Measurements from ENCODE around the gene PIK3C2B.
A peak's percentile ranks its signal among the peaks of the same experiment; 100 is the strongest.

PIK3C2B gene

DNA sequence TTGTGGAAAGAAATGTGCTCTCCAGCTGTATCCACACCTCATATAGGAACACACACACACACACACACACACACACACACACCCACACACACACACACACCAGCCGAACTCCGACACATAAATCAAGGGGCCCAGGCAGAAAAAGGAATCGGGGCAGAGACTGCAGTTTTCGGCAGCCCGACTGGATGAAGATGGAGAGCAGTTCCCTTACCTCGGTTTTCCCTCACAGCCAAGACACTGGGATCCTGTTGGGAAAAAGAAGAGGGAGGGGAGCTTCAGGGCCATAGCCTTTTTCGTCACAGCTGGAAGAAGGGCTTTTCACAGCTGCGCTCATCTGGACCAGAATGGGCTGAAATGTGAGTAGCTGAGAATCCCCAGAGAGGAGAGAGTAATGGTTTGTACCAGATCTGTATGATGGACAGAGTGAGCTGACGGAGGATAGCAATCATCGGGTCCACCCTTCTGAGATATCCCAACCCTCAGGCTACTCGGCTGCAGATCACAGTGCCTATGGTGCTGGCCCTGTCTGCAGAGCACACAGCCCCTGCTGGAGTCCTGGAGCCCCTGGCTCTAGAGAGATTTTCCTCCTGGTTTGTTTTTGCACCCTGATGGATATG is 37.7 kb downstream of the PIK3C2B start:
- DNase-seq: no peak

- DNase-seq: no peak
These were observed 38.8 kb downstream of the PIK3C2B start for GRCh38 chr1:204455831-204456145.

GRCh38 chr1:204455063-204455830 is 39.4 kb downstream of the PIK3C2B start:
- no peak for DNase-seq

DNA sequence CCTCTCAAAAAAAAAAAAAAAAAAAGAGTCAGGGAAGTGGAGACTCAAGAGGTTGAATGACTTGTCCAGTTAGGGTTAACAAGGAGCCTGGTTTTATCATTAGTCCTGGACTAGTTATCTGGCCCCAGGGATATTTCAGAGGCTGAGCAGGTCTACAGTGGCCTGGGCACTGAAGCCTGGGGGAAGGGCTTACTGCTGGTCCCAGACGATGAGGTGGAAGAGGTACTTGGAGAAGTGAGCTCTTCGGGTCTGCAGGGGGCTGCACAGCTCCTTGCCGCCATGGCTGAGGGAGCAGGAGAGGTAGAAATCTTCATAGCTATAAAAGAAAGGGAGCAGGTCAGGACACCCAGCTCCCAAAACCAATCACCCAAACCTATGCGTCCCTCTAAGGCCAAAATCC is 40.1 kb downstream of the PIK3C2B start:
- no peak for DNase-seq

GRCh38 chr1:204453141-204453772 is 41.3 kb downstream of the PIK3C2B start:
- no peak for DNase-seq

- no peak for DNase-seq
These were observed 43.1 kb downstream of the PIK3C2B start for GRCh38 chr1:204451352-204452124.

DNA sequence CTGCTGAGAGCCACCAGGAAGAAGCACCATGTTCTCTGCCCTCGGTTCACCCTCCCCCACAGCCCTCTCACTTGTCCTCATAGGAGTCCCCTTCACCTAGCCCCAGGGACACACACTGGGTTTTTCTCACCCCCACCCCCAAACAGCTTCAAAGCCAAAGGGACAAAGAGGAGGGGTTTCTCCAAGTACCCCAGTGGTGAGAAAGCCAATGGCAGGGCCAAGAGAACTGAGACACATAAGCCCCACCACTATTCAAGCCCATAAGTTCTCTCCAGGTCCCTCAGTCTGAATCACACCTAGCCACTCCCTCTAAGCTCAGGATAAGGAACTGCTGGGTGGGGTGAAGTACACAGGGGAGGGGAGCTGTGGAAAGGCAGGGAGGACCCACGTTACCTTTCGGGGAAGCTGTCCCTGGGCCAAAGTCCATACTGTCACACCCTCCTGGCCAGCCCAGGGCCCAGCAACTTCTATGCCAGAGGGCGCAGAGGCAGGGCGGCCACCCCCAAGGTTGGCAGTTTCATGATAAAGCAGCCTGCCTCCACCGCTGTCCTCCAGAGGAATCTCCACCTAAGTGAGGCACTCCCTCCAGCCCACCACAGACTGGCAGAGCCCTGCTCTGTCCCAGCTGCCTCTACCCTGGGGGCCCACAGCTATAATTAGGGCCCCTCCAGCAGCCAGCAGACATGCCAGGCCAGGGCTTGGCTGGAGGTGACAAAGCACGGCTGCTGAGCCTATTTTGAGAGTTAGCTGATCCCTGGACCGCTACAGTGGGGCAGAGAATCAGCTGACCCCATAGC is 43.9 kb downstream of the PIK3C2B start:
- no peak for DNase-seq

DNA sequence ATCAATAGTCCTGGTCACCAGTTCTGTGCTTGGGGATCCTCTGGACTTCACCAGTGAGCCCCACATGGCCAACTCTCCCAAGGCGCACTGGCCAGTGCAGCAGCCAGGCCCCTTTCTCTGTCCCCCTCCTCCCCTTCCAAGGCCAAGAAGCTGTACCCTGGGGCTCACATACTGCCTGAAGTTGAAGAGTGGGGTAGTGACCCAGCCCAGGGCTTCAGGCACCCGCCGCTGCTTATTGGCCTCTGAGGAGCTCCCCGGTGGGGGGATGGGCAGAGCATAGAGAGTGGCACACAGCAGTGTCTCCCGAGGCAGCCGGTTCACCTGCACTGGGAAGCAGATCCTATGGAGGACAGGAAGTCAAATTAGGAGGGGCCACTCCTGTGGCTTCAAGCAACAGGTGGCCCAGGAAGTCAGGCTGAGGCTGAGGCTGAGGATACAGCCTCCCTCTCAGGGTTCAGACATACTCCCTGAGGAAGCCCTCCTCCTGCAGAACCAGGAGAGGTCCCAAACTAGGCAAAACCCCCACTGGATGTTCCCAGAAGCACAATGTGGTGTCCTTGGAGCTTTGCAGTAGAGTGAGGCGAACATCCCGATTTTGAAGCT is 44.8 kb downstream of the PIK3C2B start:
- DNase-seq: no peak

GRCh38 chr1:204448991-204449677 is 45.5 kb downstream of the PIK3C2B start:
- no peak for DNase-seq

DNA sequence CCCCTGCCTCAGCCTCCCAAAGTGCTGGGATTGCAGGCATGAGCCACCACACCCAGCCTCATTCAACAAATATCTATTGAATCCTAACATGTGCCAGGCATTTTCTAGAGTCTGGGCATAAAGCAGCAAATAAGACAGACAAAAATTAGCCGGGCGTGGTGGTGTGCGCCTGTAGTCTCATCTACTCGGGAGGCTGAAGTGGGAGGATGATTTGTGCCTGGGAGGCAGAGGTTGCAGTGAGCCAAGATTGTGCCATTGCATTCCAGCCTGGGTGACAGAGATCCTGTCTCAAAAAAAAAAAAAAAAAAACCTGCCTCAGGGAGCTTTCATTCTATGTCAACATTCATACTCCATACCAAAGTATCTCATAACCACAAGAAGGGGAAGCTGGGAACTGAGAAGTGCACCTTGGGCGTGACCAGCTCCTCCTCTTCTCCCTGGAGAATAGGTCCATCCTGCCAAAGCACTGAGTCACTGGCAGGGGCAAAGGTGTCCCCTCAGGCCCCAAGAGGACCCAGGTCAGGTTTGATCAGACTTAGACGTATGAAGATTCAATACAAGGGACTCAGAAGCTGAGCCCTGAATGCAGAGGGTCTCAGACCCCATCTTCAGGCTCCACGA is 46.2 kb downstream of the PIK3C2B start:
- no peak for DNase-seq

- DNase-seq: no peak
These were observed 46.9 kb downstream of the PIK3C2B start for GRCh38 chr1:204447736-204448135.

DNA sequence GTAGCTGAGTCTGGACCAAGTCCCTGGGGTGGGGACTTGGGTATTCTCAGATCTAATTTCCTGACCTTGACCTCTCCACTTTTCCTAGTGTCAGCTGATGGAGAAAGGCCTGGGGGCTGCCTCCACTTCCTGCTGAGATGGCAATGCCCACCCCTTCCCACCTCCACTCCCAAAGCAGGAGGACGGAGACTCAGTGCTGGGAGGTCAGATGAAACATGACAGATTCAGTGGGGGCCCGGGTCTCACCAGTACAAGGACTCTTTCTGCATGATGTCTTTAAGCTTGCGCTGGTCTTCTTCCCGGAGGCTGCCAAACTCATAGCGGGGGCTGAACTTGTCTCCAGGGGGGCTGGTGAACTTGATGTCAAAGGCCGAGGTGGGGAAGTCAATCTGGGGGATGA is 47.4 kb downstream of the PIK3C2B start:
- DNase-seq: no peak

DNA sequence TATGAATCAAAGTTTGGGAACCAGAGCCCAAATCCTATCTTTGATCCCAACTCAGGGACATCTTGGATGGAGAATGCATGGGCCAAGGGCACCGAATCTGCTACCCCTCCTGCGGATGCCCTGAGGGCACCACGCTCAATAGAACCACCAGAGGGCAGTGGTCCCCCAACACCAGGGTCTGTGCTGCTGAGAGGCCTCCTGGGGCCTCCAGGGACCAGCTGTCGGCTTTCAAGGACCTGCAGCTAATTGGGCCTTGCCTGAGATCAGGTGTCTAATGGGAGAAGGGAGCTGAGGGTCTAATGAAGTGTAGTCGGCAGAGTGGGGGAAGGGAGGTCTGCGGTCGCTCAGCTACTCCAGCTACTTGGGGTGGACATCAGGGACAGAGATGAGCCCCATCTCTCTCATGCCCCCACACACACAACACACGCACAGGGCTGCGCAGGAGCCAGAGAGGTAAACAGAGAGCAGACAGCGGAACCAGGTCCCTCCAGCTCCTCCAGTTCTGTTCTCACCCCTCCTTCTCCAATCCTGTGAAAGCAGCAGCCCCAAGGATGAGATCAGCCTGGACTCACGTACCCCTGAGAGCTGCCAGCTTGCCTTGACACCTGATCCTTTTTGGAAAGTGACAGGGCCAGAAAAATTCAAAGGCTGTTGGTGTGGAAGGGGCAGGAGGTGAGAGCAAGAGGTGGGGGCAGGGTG is 48.0 kb downstream of the PIK3C2B start:
- DNase-seq: peak; percentile 75

GRCh38 chr1:204445860-204446412 is 48.7 kb downstream of the PIK3C2B start:
- no peak for DNase-seq

All from NCI-H774 (cell line).